HG03108 (cell line): ENCODE data around the gene RPL5.

Experiments used
- ATAC-seq: cut with Tn5 transposase; IDR thresholded peaks from one replicate; pipeline ENCODE4 v1.9.1; 2021; ENCODE audit warnings: moderate library complexity; ENCODE audit not compliant: unreplicated experiment

RPL5 gene

GRCh38 chr1:92853299-92853698 lies 21.5 kb downstream of the RPL5 start:
- ATAC-seq = no peak

- no peak for ATAC-seq
These were observed 22.4 kb downstream of the RPL5 start for GRCh38 chr1:92854101-92854785.

- ATAC-seq = no peak
These were observed 23.4 kb downstream of the RPL5 start for GRCh38 chr1:92855236-92855635.

GRCh38 chr1:92857817-92858216 lies 26.0 kb downstream of the RPL5 start:
- no peak for ATAC-seq

GRCh38 chr1:92858564-92859399 lies 26.9 kb downstream of the RPL5 start:
- peak; percentile 72 for ATAC-seq

- ATAC-seq = no peak
These were observed 27.7 kb downstream of the RPL5 start for GRCh38 chr1:92859400-92860039.

- ATAC-seq = no peak
These were observed 30.8 kb downstream of the RPL5 start for GRCh38 chr1:92862605-92863004.

- no peak for ATAC-seq
These were observed 32.3 kb downstream of the RPL5 start for GRCh38 chr1:92864131-92864530.

GRCh38 chr1:92870591-92870990 lies 38.8 kb downstream of the RPL5 start:
- ATAC-seq = no peak

- ATAC-seq = no peak
These were observed 40.9 kb downstream of the RPL5 start for GRCh38 chr1:92872719-92873118.

- no peak for ATAC-seq
These were observed 43.1 kb downstream of the RPL5 start for GRCh38 chr1:92874987-92875386.

GRCh38 chr1:92876351-92876750 lies 44.5 kb downstream of the RPL5 start:
- no peak for ATAC-seq

- ATAC-seq = no peak
These were observed 45.4 kb downstream of the RPL5 start for GRCh38 chr1:92877081-92877711.

- no peak for ATAC-seq
These were observed 46.0 kb downstream of the RPL5 start for GRCh38 chr1:92877792-92878191.

GRCh38 chr1:92879316-92879968 lies 47.6 kb downstream of the RPL5 start:
- ATAC-seq = no peak

- ATAC-seq = no peak
These were observed 49.6 kb downstream of the RPL5 start for GRCh38 chr1:92881391-92881790.

GRCh38 chr1:92882819-92883218 lies 51.0 kb downstream of the RPL5 start:
- no peak for ATAC-seq

GRCh38 chr1:92883297-92883696 lies 51.5 kb downstream of the RPL5 start:
- ATAC-seq = no peak

GRCh38 chr1:92884195-92884594 lies 52.4 kb downstream of the RPL5 start:
- no peak for ATAC-seq

- ATAC-seq = no peak
These were observed 55.1 kb downstream of the RPL5 start for GRCh38 chr1:92886886-92887419.

GRCh38 chr1:92887465-92887864 lies 55.6 kb downstream of the RPL5 start:
- ATAC-seq = no peak
